Chondrocyte (in vitro differentiated cells): Measurements from ENCODE around the gene ANO2. TPM values are rescaled to one million over a fixed set of nuclear protein-coding genes. Genes with fewer than 3 reads are reported as not detected.
"Not testable (repeated sequence)": the region's sequence is repeated elsewhere in the genome, so short reads cannot be mapped to it uniquely, and the experiment has no call there.

Experiments
- DNase-seq: peaks from one replicate; pipeline ENCODE4 v3.0.0; 2021; ENCODE audit warnings: mixed read lengths, low spot score
- H3K27ac Mint-ChIP-seq: one replicate; pipeline ENCODE4 v1.8.0; 2021; ENCODE audit warnings: mild to moderate bottlenecking, moderate library complexity, mixed read lengths; ENCODE audit not compliant: unreplicated experiment
- H3K27me3 Mint-ChIP-seq: 2 replicates; pipeline ENCODE4 v1.8.0; 2021; ENCODE audit warnings: low read depth, mixed read lengths
- H3K36me3 Mint-ChIP-seq: 2 replicates; pipeline ENCODE4 v1.8.0; 2021; ENCODE audit warnings: low read depth, mixed read lengths
- H3K4me1 Mint-ChIP-seq: 2 replicates; pipeline ENCODE4 v1.8.0; 2021; ENCODE audit warnings: low read depth, mild to moderate bottlenecking, mixed read lengths
- H3K4me3 Mint-ChIP-seq: one replicate; pipeline ENCODE4 v1.8.0; 2021; ENCODE audit warnings: mild to moderate bottlenecking, moderate library complexity, mixed read lengths; ENCODE audit not compliant: unreplicated experiment
- H3K9me3 Mint-ChIP-seq: 2 replicates; pipeline ENCODE4 v1.8.0; 2021; ENCODE audit warnings: low read depth, mixed read lengths
- CTCF ChIP-seq: fragments of 200-600 bp; sonication (generic); IDR thresholded peaks from 2 replicates; pipeline ENCODE4 v1.5.0; 2021; ENCODE audit warnings: antibody characterized with exemption, mild to moderate bottlenecking, moderate library complexity
- total RNA-seq: library from RNA; stranded (reverse); gene quantifications from 3 replicates; pipeline ENCODE4 v1.2.1, GENCODE V29; 2021

The ANO2 gene
- total RNA-seq, 1 donor from 2014 or later, result 0.47 TPM

- no peak overlapping the region for H3K4me3 Mint-ChIP-seq
- DNase-seq, result no peak
- peaks cover 10% of the 10 kb centered on the region for H3K9me3 Mint-ChIP-seq
- peaks cover 10% of the 10 kb centered on the region for H3K27me3 Mint-ChIP-seq
- H3K36me3 Mint-ChIP-seq, result no peaks in the 10 kb centered on the region
- no peak overlapping the region for H3K27ac Mint-ChIP-seq
- no peaks in the 10 kb centered on the region for H3K4me1 Mint-ChIP-seq
- TF ChIP-seq CTCF, result no peak
Observed at GRCh38 chr12:5888816-5889315, 56.2 kb downstream of the ANO2 start.

DNA sequence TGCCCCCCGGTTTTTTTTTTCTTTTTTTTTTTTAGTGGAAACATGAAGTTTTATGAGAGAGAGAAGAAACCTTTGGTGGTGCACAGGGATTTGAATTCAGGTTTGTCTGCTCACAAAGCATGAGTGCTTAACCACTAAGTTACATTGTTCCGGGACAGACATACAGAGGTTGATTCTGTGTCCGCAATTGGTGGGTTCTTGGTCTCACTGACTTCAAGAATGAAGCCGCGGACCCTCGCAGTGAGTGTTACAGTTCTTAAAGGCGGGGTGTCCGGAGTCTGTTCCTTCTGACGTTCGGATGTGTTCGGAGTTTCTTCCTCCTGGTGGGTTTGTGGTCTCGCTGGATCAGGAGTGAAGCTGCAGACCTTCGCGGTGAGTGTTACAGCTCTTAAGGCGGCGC is 57.2 kb downstream of the ANO2 start:
- DNase-seq, H3K4me1 Mint-ChIP-seq, H3K27me3 Mint-ChIP-seq, H3K36me3 Mint-ChIP-seq, H3K27ac Mint-ChIP-seq, H3K4me3 Mint-ChIP-seq, H3K9me3 Mint-ChIP-seq: not testable (repeated sequence)

GRCh38 chr12:5884866-5885265 is 60.2 kb downstream of the ANO2 start:
- no peak for TF ChIP-seq CTCF
- no peak for DNase-seq
- Mint-ChIP-seq H3K36me3 (no peaks in the 10 kb centered on the region), H3K4me3 (no peak overlapping the region), H3K4me1 (no peaks in the 10 kb centered on the region), H3K9me3 (no peaks in the 10 kb centered on the region), H3K27ac (no peak overlapping the region), H3K27me3 (peaks cover 24% of the 10 kb centered on the region)

DNA sequence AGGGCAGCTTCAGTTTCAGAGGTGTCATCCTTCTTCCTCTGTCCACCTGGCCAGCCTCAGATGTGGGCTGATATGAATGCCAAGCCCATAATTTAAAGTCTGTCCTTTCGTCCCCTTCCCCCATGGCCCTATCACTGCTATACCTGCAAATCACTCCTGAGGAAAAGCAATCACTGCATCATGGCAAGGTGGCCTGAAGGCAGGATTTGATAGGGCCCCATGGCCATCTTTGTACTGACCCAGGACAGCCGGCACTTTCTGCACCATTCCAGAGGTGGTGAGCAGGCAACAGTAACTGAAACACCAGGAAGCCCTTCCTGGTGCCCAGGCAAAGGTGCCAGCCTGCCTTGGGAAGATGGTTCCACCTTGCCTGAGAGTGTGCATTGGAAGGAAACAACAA is 60.8 kb downstream of the ANO2 start:
- Mint-ChIP-seq H3K27ac (no peak overlapping the region), H3K36me3 (no peaks in the 10 kb centered on the region), H3K9me3 (no peaks in the 10 kb centered on the region), H3K4me3 (no peak overlapping the region), H3K27me3 (peaks cover 24% of the 10 kb centered on the region), H3K4me1 (no peaks in the 10 kb centered on the region)
- no peak for DNase-seq
- TF ChIP-seq CTCF, result no peak

- no peaks in the 10 kb centered on the region for H3K4me1 Mint-ChIP-seq
- DNase-seq, result no peak
- H3K36me3 Mint-ChIP-seq, result no peaks in the 10 kb centered on the region
- H3K27ac Mint-ChIP-seq, result no peak overlapping the region
- H3K9me3 Mint-ChIP-seq, result no peaks in the 10 kb centered on the region
- TF ChIP-seq CTCF, result no peak
- no peak overlapping the region for H3K4me3 Mint-ChIP-seq
- peaks cover 22% of the 10 kb centered on the region for H3K27me3 Mint-ChIP-seq
Observed at GRCh38 chr12:5882511-5883190, 62.4 kb downstream of the ANO2 start.

GRCh38 chr12:5881666-5882065 is 63.4 kb downstream of the ANO2 start:
- Mint-ChIP-seq H3K27me3 (peaks cover 22% of the 10 kb centered on the region), H3K9me3 (no peaks in the 10 kb centered on the region), H3K4me1 (no peaks in the 10 kb centered on the region), H3K36me3 (no peaks in the 10 kb centered on the region), H3K4me3 (no peak overlapping the region), H3K27ac (no peak overlapping the region)
- DNase-seq, result no peak
- no peak for TF ChIP-seq CTCF
